DMS153 treated with DMSO at 0.1 percent for 48 hours (cell line): ENCODE data around the gene EXOC4.

Experiments
- DNase-seq: peaks from one replicate; lab custom pipeline; 2025; ENCODE audit not compliant: unreplicated experiment; lab: John Stamatoyannopoulos, UW

Gene EXOC4

DNA sequence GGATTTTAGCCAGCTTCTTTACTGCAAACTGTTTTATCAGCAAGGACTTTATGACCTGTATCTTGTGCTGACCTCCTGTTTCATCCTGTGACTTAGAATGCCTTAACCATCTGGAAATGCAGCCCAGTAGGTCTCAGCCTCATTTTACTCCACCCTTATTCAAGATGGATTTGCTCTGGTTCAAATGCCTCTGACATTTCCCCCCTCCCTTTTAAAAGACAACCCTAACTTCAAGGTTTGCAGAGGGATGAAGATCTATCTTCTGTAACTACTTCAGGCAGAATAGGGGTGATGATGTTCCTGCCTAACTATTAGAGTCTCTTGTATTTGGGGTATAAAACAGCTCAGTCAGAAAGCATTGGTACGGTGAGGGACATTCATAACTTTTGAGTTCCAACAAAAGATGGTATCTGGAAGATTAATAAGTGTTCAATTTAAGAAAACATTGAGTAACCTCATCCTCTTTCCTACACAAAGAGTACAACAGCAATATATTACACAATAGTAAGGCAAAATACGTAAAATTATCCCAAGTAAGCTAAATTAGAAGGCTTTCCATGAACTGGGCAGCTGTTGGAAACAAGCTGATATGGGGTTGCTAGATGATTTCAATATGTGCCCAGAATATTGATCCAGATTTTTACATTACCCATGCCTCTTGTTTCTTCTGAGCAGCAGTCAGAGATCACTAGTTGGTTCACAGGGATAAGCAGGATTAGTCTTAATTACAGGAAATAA is 834.3 kb downstream of the EXOC4 start:
- DNase-seq, result no peak

DNA sequence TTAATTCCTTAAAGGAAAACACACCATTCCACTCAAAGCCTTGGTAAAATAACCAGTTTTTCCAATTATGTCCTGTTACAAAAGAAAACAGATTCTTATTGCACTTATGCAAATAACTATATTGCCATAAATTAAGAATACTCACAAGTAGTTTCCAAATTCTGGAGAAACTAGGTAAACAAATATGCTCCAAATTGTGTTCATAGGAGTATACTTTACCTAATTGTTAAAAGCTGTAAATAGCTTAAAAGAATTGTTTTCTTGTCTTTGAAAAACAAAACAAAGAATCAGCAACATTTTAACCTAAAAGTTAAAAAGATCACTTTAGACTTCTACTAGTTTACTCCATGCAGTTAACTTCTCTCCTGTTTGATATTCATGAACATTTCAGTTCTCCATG is 835.3 kb downstream of the EXOC4 start:
- no peak for DNase-seq

DNA sequence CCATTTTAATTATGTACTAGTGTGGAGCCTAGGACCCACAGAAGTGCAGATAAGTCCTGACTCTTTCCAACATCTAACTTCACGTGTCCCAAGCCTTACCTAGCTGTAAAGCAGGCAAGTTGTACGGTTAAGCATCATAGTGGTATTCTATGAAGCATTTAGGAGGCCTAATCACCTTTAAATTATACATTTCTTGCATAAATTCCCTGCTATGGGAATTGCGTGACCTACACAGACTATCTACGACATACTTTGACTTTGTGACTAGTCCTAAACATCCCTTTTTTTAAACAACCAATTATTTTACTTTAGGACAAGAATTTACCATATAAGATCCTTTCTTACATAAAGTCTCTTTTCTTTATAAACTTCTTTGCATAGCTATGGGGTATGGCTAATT is 836.6 kb downstream of the EXOC4 start:
- no peak for DNase-seq

DNA sequence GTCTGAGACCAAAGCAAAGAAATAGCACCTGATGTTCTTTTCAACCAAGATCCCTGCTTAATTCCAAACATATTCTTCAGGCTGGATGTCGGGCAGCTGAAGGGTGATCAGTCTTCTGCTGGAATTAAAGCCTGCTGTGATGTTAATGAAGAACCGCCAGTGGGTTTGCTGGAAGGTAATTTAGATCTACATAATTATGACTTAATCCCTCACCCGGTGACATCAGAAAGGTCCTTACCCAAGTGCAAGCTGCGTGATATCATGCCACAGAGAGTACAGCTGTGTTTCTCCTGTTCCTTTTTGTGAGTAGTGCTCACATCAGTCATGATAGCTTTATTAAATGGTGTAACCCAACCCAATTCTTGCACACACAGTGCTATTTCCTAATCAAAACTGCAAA is 845.2 kb downstream of the EXOC4 start:
- no peak for DNase-seq

DNA sequence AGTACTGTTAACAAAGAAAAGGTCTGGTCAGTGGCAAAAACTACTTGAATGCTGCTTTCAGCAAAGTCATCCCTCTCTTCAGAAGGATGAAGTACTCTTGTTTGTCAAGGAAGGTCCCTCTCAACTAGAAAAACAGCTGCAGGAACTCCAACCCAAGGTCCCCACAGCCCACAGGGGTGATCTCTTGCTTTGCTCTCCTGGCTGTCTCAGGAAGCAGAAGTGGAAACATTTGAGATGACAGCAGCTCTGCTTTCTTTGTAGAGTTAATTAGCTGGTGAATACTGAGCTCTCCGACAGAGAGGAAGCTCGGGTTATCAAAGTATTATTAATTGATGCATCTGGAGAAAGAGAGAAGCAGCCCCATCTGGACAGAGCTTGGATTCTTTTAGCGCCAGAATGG is 848.8 kb downstream of the EXOC4 start:
- DNase-seq, result no peak

DNA sequence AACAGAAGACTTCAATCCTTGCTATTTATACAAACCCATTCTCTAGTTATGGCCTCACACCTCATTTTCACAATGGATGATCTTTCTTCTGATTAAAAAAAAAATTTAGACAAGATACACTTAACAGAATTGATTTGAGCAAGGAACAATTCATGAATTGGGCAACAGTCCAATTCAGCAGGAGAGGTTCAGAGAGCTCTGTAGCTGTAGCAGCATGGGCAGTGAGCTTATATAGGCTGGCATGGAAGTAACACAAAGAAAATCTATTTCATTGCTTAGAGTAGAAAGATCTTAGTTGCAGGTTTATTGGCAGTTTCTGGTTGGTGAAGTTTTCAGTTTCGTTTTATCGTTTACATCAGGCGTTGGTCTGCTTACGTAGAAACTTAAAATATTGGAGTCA is 851.3 kb downstream of the EXOC4 start:
- DNase-seq, result no peak

DNA sequence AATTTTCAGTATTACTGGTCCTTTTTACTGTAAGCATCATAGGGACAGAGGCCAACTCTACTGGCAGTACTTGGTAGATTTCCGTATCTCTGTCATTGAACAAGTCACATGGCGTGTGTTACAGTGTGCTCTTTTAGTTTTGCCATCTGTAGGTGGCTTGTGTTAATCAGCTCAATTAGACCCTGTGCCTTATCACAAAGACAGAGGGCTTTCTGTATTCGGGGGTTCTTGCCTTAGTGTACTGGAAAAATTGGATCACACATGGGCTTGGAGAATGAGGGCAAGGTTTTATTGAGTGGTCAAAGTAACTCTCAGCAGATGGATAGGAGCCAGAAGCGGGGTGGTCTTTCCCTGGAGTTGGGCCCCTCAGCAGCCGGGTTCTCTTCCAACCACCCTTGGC is 853.0 kb downstream of the EXOC4 start:
- no peak for DNase-seq

DNA sequence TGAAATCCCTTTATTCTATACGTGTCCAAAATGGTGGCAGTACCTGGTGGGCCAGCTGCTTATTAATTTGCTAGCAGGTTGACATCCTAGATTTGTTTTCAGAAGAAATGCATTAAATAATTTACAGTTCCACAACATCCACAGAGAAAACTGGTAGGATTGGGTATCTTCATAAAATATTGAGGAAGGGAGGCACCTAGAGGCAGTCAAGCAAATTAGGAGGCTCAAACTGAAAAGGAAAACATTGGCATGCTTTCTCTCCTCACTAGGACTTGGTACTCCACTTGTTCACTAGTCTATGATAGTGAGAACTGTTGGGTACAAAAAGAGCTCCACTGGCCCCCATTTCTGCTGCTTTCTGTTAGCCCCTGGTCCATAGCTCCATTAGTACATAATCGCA is 855.9 kb downstream of the EXOC4 start:
- no peak for DNase-seq

DNA sequence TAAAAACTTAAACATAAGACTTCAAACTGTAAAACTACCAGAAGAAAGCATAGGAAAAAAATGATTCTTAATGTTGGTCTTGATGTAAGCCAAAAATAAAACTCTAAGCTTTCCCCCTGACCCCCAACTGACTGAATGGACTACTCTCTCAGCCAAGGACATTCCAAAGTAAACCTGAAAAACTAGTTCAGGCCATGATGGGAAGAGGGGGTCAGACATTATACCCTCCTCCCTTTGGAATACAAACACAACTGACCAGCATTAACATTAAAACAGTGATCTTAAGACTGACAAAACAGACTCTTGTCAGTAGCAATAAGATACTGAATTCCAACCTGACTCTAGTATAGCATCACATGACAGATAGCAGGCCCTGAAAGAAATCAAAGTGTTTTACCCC is 860.8 kb downstream of the EXOC4 start:
- no peak for DNase-seq

DNA sequence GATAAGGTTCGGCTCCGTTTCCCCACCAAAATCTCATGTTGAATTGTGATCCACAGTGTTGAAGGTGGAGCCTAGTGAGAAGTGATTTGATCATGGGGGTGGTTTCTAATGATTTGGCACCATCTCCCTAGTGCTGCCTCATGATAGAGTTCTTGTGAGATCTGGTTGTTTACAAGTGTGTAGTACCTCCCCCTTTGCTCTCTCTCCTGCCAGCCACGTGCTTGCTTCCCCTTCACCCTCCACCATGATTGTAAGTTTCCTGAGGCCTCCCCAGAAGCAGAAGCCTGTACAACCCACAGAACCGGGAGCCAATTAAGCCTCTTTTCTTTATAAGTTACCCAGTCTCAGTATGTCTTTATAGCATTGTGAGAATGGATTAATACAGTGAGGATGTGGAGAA is 862.1 kb downstream of the EXOC4 start:
- no peak for DNase-seq
